ENCODE results near the gene GABRB3.

DNA sequence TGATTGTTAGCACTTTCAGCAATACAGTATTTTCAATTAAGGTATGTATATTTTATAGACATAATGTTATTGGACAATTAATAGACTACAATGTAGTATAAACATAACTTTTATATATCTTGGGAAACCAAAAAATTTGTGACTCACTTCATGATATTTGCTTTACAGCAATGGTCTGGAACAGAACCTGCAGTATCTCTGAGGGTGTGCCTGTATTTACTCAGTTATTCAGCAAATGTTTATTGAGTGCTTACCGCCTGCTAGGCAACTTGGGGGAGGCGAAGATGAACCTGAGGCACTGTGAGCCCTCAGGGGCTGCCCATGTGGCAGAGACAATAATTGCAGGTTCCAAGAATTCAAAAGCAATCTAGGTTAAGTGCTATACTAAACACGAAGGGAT is 144.8 kb downstream of the GABRB3 start:
- TF ChIP-seq, protein P1, sequence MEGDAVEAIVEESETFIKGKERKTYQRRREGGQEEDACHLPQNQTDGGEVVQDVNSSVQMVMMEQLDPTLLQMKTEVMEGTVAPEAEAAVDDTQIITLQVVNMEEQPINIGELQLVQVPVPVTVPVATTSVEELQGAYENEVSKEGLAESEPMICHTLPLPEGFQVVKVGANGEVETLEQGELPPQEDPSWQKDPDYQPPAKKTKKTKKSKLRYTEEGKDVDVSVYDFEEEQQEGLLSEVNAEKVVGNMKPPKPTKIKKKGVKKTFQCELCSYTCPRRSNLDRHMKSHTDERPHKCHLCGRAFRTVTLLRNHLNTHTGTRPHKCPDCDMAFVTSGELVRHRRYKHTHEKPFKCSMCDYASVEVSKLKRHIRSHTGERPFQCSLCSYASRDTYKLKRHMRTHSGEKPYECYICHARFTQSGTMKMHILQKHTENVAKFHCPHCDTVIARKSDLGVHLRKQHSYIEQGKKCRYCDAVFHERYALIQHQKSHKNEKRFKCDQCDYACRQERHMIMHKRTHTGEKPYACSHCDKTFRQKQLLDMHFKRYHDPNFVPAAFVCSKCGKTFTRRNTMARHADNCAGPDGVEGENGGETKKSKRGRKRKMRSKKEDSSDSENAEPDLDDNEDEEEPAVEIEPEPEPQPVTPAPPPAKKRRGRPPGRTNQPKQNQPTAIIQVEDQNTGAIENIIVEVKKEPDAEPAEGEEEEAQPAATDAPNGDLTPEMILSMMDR (IDR thresholded peaks at IDR 0.05), result no peak
- no peak for TF ChIP-seq EZH2 (IDR thresholded peaks at IDR 0.05; ENCODE audit: borderline replicate concordance, insufficient read depth, low read depth, low read length, poor library complexity, severe bottlenecking)

All from B cell (primary cell).